Trophoblast cell (in vitro differentiated cells and primary cell): ENCODE results near the gene F10.

Experiments
- DNase-seq, 2 donors: peaks; one replicate each; pipeline ENCODE4 v3.0.0-alpha.2; 2016
- H2AFZ ChIP-seq: 2 replicates; pipeline ENCODE4 v1.6.1; 2013; ENCODE audit warnings: low read length, moderate library complexity, mild to moderate bottlenecking; ENCODE audit not compliant: insufficient read depth, poor library complexity
- H2AK5ac ChIP-seq: 2 replicates; pipeline ENCODE4 v1.6.1; 2013; ENCODE audit warnings: mild to moderate bottlenecking, low read length
- H2BK120ac ChIP-seq: 2 replicates; pipeline ENCODE4 v1.6.1; 2013; ENCODE audit warnings: low read length, mild to moderate bottlenecking, moderate library complexity; ENCODE audit not compliant: insufficient read depth, poor library complexity
- H2BK12ac ChIP-seq: 2 replicates; pipeline ENCODE4 v1.6.1; 2013; ENCODE audit warnings: mild to moderate bottlenecking, low read length, moderate library complexity
- H2BK5ac ChIP-seq: 2 replicates; pipeline ENCODE4 v1.6.1; 2013; ENCODE audit warnings: low read length, low read depth, moderate library complexity, mild to moderate bottlenecking; ENCODE audit not compliant: poor library complexity
- H3K14ac ChIP-seq: 2 replicates; pipeline ENCODE4 v1.6.1; 2013; ENCODE audit warnings: mild to moderate bottlenecking, low read length
- H3K18ac ChIP-seq: 2 replicates; pipeline ENCODE4 v1.6.1; 2013; ENCODE audit warnings: mild to moderate bottlenecking, low read length
- H3K23ac ChIP-seq: 2 replicates; pipeline ENCODE4 v1.6.1; 2013; ENCODE audit warnings: low read length
- H3K27ac ChIP-seq: 2 replicates; pipeline ENCODE4 v1.5.1; 2013; ENCODE audit warnings: low read depth, mild to moderate bottlenecking, inconsistent platforms, low read length, moderate library complexity
- H3K27me3 ChIP-seq: 2 replicates; pipeline ENCODE4 v1.6.1; 2013; ENCODE audit warnings: inconsistent platforms, mild to moderate bottlenecking, low read length, moderate library complexity; ENCODE audit not compliant: insufficient read depth
- H3K36me3 ChIP-seq, 2 experiments: 1 replicate in 1 of 2; 2 replicates in 1 of 2; pipeline ENCODE4 v1.6.1; 2013; ENCODE audit warnings: low read length in 2 of 2, mild to moderate bottlenecking in 2 of 2, moderate library complexity in 1 of 2; ENCODE audit not compliant: insufficient read depth in 2 of 2, control insufficient read depth in 1 of 2
- H3K4ac ChIP-seq: 2 replicates; pipeline ENCODE4 v1.6.1; 2013; ENCODE audit warnings: low read depth, mild to moderate bottlenecking, low read length, moderate library complexity
- H3K4me1 ChIP-seq, 2 experiments: 1 replicate in 1 of 2; 2 replicates in 1 of 2; pipeline ENCODE4 v1.6.1; 2013; ENCODE audit warnings: low read length in 2 of 2, mild to moderate bottlenecking in 2 of 2, moderate library complexity in 1 of 2; ENCODE audit not compliant: insufficient read depth in 2 of 2, control insufficient read depth in 1 of 2
- H3K4me2 ChIP-seq: 2 replicates; pipeline ENCODE4 v1.6.1; 2013; ENCODE audit warnings: inconsistent platforms, mild to moderate bottlenecking, low read length, moderate library complexity
- H3K4me3 ChIP-seq: 2 replicates; pipeline ENCODE4 v1.5.1; 2013; ENCODE audit warnings: mild to moderate bottlenecking, low read depth, low read length, inconsistent platforms
- H3K79me1 ChIP-seq: one replicate; pipeline ENCODE4 v1.6.1; 2013; ENCODE audit warnings: low read length
- H3K79me2 ChIP-seq: 2 replicates; pipeline ENCODE4 v1.6.1; 2013; ENCODE audit warnings: low read length, mild to moderate bottlenecking; ENCODE audit not compliant: control insufficient read depth, insufficient read depth, poor library complexity
- H3K9ac ChIP-seq: 2 replicates; pipeline ENCODE4 v1.6.1; 2013; ENCODE audit warnings: mild to moderate bottlenecking, low read length
- H3K9me3 ChIP-seq: 2 replicates; pipeline ENCODE4 v1.6.1; 2013; ENCODE audit warnings: low read depth, mild to moderate bottlenecking, control low read depth, inconsistent platforms, low read length; ENCODE audit not compliant: insufficient read depth
- H4K12ac ChIP-seq: 2 replicates; pipeline ENCODE4 v1.6.1; 2013; ENCODE audit warnings: low read depth, mild to moderate bottlenecking, low read length, moderate library complexity
- H4K8ac ChIP-seq: 2 replicates; pipeline ENCODE4 v1.6.1; 2013; ENCODE audit warnings: low read depth, mild to moderate bottlenecking, low read length, moderate library complexity
- H4K91ac ChIP-seq: one replicate; pipeline ENCODE4 v1.6.1; 2013; ENCODE audit warnings: low read depth, mild to moderate bottlenecking, low read length, moderate library complexity
- WGBS: extraction: QIAGEN DNeasy Blood & Tissue Kit; methylation state at CpG from one replicate; pipeline ENCODE4 v1.1.7; 2013; ENCODE audit warnings: missing lambda C conversion rate; ENCODE audit not compliant: insufficient read length, insufficient coverage; ENCODE audit errors: extremely low coverage; 5-methylcytosine and 5-hydroxymethylcytosine counted together

The F10 gene

GRCh38 chr13:113141601-113141970 lies 19.0 kb downstream of the F10 start:
- Histone ChIP-seq H3K27ac (no peak overlapping the region), H3K14ac (no peak overlapping the region), H3K79me2 (no peaks in the 10 kb centered on the region), H2BK5ac (no peak overlapping the region), H2AK5ac (no peak overlapping the region), H2BK12ac (no peak overlapping the region), H4K8ac (no peak overlapping the region), H3K27me3 (no peaks in the 10 kb centered on the region), H3K9me3 (peaks cover 2% of the 10 kb centered on the region), H3K4ac (no peak overlapping the region), H2BK120ac (no peak overlapping the region), H4K12ac (no peak overlapping the region), H3K4me1 (no peaks in the 10 kb centered on the region), H3K9ac (no peak overlapping the region), H4K91ac (no peak overlapping the region), H3K4me3 (no peak overlapping the region), H3K23ac (no peak overlapping the region), H2AFZ (no peak overlapping the region), H3K36me3 (no peaks in the 10 kb centered on the region), H3K4me2 (no peak overlapping the region), H3K18ac (no peak overlapping the region), H3K79me1 (no peaks in the 10 kb centered on the region)
- DNase-seq: no peak
- WGBS: no CpG with 5 or more reads among the region's 18 CpGs

- Histone ChIP-seq H3K79me1 (no peaks in the 10 kb centered on the region), H4K91ac (no peak overlapping the region), H3K4me3 (no peak overlapping the region), H3K4me2 (no peak overlapping the region), H3K27me3 (no peaks in the 10 kb centered on the region), H3K14ac (no peak overlapping the region), H3K9me3 (peaks cover 3% of the 10 kb centered on the region), H3K4me1 (no peaks in the 10 kb centered on the region), H2BK5ac (no peak overlapping the region), H3K23ac (no peak overlapping the region), H3K79me2 (no peaks in the 10 kb centered on the region), H2BK120ac (no peak overlapping the region), H3K36me3 (no peaks in the 10 kb centered on the region), H4K8ac (no peak overlapping the region), H3K27ac (no peak overlapping the region), H2BK12ac (no peak overlapping the region), H3K9ac (no peak overlapping the region), H3K4ac (no peak overlapping the region), H2AK5ac (no peak overlapping the region), H2AFZ (no peak overlapping the region), H4K12ac (no peak overlapping the region), H3K18ac (no peak overlapping the region)
- WGBS: no CpG with 5 or more reads among the region's 7 CpGs
- no peak for DNase-seq
Measured at GRCh38 chr13:113142876-113143275, 20.3 kb downstream of the F10 start.

DNA sequence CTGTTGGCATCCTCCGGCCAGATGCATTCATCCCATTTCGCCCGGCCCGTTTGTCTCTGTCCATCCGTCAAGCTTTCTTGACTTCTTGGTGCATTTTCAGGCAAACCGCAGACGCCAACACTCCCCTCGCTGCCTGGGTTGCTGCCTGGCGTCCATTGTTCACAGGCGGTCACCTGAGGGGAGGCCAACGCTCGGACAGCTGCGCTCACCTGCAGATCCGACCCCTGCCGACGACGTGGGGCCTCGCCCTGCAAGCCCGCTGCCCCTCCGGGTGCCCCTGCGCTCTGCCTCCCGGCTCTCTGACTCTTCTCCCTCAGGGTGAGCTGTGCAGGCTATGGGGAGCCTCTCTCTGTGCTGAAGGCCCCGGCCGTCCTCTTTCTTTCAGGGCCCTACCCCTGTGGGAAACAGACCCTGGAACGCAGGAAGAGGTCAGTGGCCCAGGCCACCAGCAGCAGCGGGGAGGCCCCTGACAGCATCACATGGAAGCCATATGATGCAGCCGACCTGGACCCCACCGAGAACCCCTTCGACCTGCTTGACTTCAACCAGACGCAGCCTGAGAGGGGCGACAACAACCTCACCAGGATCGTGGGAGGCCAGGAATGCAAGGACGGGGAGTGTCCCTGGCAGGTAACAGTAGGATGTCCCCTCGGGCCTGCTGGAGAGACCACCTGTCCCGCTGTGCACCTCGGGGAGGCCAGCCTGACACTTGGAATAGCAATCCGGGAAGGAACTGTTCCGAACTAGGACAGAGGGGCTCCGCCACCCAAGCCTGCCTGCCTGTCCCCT lies 21.1 kb downstream of the F10 start:
- Histone ChIP-seq H3K79me1 (no peaks in the 10 kb centered on the region), H3K23ac (no peak overlapping the region), H3K4me1 (no peaks in the 10 kb centered on the region), H3K27ac (no peak overlapping the region), H3K4me3 (peak overlapping the region; percentile 10), H3K9ac (no peak overlapping the region), H2AK5ac (no peak overlapping the region), H3K27me3 (no peaks in the 10 kb centered on the region), H3K79me2 (no peaks in the 10 kb centered on the region), H3K9me3 (peaks cover 3% of the 10 kb centered on the region), H4K12ac (no peak overlapping the region), H4K91ac (no peak overlapping the region), H3K4me2 (no peak overlapping the region), H2BK5ac (no peak overlapping the region), H2AFZ (no peak overlapping the region), H3K14ac (no peak overlapping the region), H2BK12ac (no peak overlapping the region), H4K8ac (no peak overlapping the region), H3K18ac (no peak overlapping the region), H3K36me3 (no peaks in the 10 kb centered on the region), H3K4ac (no peak overlapping the region), H2BK120ac (no peak overlapping the region)
- no CpG with 5 or more reads among the region's 39 CpGs for WGBS
- DNase-seq: no peak

- WGBS: no CpG with 5 or more reads among the region's 12 CpGs
- Histone ChIP-seq H3K79me1 (no peaks in the 10 kb centered on the region), H4K12ac (no peak overlapping the region), H3K27me3 (no peaks in the 10 kb centered on the region), H4K8ac (no peak overlapping the region), H2AK5ac (no peak overlapping the region), H3K36me3 (no peaks in the 10 kb centered on the region), H3K79me2 (no peaks in the 10 kb centered on the region), H3K4me3 (peak overlapping the region; percentile 10), H2BK120ac (no peak overlapping the region), H3K4ac (no peak overlapping the region), H3K18ac (no peak overlapping the region), H3K14ac (no peak overlapping the region), H3K23ac (no peak overlapping the region), H3K9me3 (peaks cover 5% of the 10 kb centered on the region), H2BK12ac (no peak overlapping the region), H3K27ac (no peak overlapping the region), H3K4me1 (no peaks in the 10 kb centered on the region), H2BK5ac (no peak overlapping the region), H4K91ac (no peak overlapping the region), H2AFZ (no peak overlapping the region), H3K4me2 (no peak overlapping the region), H3K9ac (no peak overlapping the region)
- DNase-seq: no peak
Measured at GRCh38 chr13:113144255-113144629, 21.6 kb downstream of the F10 start.
